Testis (tissue), 3 donors: ENCODE data around the gene ZDHHC16. TPM values are rescaled to one million over a fixed set of nuclear protein-coding genes. Genes with fewer than 3 reads are reported as not detected.

ENCODE experiments used
- DNase-seq: peaks from one replicate; pipeline ENCODE4 v3.0.0-alpha.2; 2019
- H3K27ac ChIP-seq, 2 donors: fragments of 200-600 bp; sonication (generic); one replicate each; pipeline ENCODE4 v1.5.1; 2019
- H3K27me3 ChIP-seq: fragments of 200-600 bp; sonication (generic); one replicate; pipeline ENCODE4 v1.5.1; 2019
- H3K36me3 ChIP-seq: fragments of 200-600 bp; sonication (generic); one replicate; pipeline ENCODE4 v1.5.1; 2017; ENCODE audit warnings: low read depth; ENCODE audit errors: missing control alignments
- H3K4me1 ChIP-seq: fragments of 200-600 bp; sonication (generic); one replicate; pipeline ENCODE4 v1.5.1; 2019
- H3K4me3 ChIP-seq, 2 donors: fragments of 200-600 bp; sonication (generic); one replicate each; pipeline ENCODE4 v1.5.1; 2017 to 2019
- H3K9me3 ChIP-seq: fragments of 200-600 bp; sonication (generic); one replicate; pipeline ENCODE4 v1.5.1; 2017
- CTCF ChIP-seq, 3 experiments: fragments of 450-650 bp in 2 of 3; fragments of 200-600 bp in 1 of 3; sonication (generic) in 1 of 3; IDR thresholded peaks; one replicate each; pipeline ENCODE4 v1.5.1; 2016 to 2019; ENCODE audit warnings: antibody characterized with exemption in 3 of 3, mild to moderate bottlenecking in 2 of 3, moderate library complexity in 1 of 3
- POLR2A ChIP-seq: fragments of 450-650 bp; IDR thresholded peaks from one replicate; pipeline ENCODE4 v1.6.1; 2017; ENCODE audit warnings: antibody characterized with exemption, mild to moderate bottlenecking, moderate library complexity
- WGBS, 2 donors: methylation state at CpG; one replicate each; pipeline ENCODE4 v1.1.5; 2018; 5-methylcytosine and 5-hydroxymethylcytosine counted together
- intact Hi-C: fragments of 100-400 bp; cut with DNase I; formaldehyde crosslinking; loops from one replicate; pipeline ENCODE4 v1.15.1; 2023; ENCODE audit warnings: low total_unique reads
- polyA plus RNA-seq: library from polyadenylated mRNA; stranded (reverse); fragments of 350-450 nt; fragmentation: Illumina TruSeq; extraction: RNeasy Lipid Tissue Mini Kit (QIAGEN cat#74804); gene quantifications from one replicate; pipeline ENCODE4 v1.2.3, GENCODE V29; 2014; ENCODE audit warnings: low read depth, low replicate concordance; ENCODE audit not compliant: insufficient read depth
- total RNA-seq, 2 donors: library from RNA; depleted of rRNA; stranded (reverse); fragments of >200 nt; gene quantifications; one replicate each; pipeline ENCODE4 v1.2.3, GENCODE V29; 2016

ZDHHC16 gene
- total and polyA plus RNA-seq, 3 donors from 2014 or later: 40.5 to 58.0 (median 42.8) TPM

- Histone ChIP-seq H3K36me3 (peaks cover 1% of the 10 kb centered on the region), H3K27me3 (no peaks in the 10 kb centered on the region), H3K9me3 (no peaks in the 10 kb centered on the region), H3K27ac (no peak overlapping the region), H3K4me1 (peaks cover 4% of the 10 kb centered on the region), H3K4me3 (no peak overlapping the region)
- TF ChIP-seq POLR2A: no peak
- TF ChIP-seq CTCF (IDR thresholded peaks at IDR 0.05): no peak
- WGBS, 2 donors: 92 to 94% methylated on average over 1 of the region's 1 CpG
- no peak for DNase-seq
- intact Hi-C loops: no loop called here
These were observed 36.4 kb downstream of the ZDHHC16 start for GRCh38 chr10:97482381-97482780.

DNA sequence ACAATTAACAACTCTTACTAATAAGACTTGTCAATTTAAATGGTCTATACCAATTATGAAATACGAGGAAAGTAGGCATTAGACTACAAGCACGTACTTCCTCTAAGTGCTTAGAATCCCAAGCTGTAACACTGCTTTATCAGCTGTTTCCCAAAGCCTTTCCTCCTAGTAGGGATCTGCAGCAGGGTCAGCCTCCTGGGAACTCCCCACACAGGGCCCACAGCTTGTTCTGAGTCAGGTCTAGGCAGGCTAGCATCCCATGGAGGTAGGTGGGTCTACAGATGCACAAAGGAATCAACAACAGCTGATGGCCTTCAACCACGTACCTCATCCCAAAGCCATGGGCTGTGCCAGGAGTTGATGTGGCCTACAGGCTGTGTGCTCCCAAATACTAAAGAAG is 37.5 kb downstream of the ZDHHC16 start:
- DNase-seq: no peak
- H3K27ac ChIP-seq: peak overlapping the region in 1 of 2 donors; percentile 30
- no peak overlapping the region for H3K4me3 ChIP-seq
- no peaks in the 10 kb centered on the region for H3K9me3 ChIP-seq
- H3K36me3 ChIP-seq: no peaks in the 10 kb centered on the region
- H3K27me3 ChIP-seq: no peaks in the 10 kb centered on the region
- no peaks in the 10 kb centered on the region for H3K4me1 ChIP-seq
- intact Hi-C loops: no loop called here
- TF ChIP-seq POLR2A (no peak), CTCF (IDR thresholded peaks at IDR 0.05) (no peak)
- 25 to 56% methylated on average over 3 of the region's 3 CpGs for WGBS, 2 donors

- no peak overlapping the region for H3K4me3 ChIP-seq
- intact Hi-C loops: no loop called here
- no peaks in the 10 kb centered on the region for H3K4me1 ChIP-seq
- no peaks in the 10 kb centered on the region for H3K9me3 ChIP-seq
- TF ChIP-seq POLR2A (no peak), CTCF (IDR thresholded peaks at IDR 0.05) (no peak)
- no peaks in the 10 kb centered on the region for H3K36me3 ChIP-seq
- H3K27ac ChIP-seq: no peak overlapping the region
- no peak for DNase-seq
- no peaks in the 10 kb centered on the region for H3K27me3 ChIP-seq
- 60 to 75% methylated on average over 1 of the region's 1 CpG for WGBS, 2 donors
These were observed 37.9 kb downstream of the ZDHHC16 start for GRCh38 chr10:97483921-97484320.

DNA sequence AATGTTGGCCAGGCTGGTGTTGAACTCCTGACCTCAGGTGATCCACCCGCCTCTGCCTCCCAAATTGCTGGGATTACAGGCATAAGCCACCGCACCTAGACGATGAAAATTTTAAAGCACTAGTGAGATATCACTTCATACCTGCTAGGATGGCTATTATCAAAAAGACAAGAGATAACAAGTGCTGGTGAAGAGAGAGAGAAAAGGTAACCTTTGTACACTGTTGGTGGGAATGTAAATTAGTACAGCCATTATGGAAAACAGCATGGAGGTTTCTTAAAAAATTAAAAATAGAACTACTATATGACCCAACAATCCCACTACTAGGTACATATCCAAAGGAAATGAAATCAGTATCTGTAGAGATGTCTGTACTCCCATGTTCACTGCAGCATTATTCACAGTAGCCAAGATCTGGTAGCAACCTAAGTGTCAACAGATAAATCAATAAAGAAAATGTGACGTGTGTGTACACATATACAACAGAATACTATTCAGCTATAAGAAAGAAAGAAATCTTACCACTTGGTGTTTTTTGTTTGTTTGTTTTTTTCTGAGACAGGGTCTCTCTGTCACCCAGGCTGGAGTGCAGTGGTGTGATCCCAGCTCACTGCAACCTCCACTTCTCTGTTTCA is 39.8 kb downstream of the ZDHHC16 start:
- Histone ChIP-seq H3K27me3 (no peaks in the 10 kb centered on the region), H3K4me3 (no peak overlapping the region), H3K36me3 (no peaks in the 10 kb centered on the region), H3K9me3 (no peaks in the 10 kb centered on the region), H3K4me1 (peaks cover 9% of the 10 kb centered on the region), H3K27ac (no peak overlapping the region)
- DNase-seq: no peak
- no peak for TF ChIP-seq POLR2A
- intact Hi-C loops: no loop called here
- 87 to 88% methylated on average over 4 of the region's 4 CpGs for WGBS, 2 donors

GRCh38 chr10:97490592-97490991 is 44.6 kb downstream of the ZDHHC16 start:
- 58 to 62% methylated on average over 2 of the region's 2 CpGs for WGBS, 2 donors
- H3K27ac ChIP-seq: no peak overlapping the region
- TF ChIP-seq POLR2A (no peak), CTCF (IDR thresholded peaks at IDR 0.05) (no peak)
- H3K27me3 ChIP-seq: no peaks in the 10 kb centered on the region
- no peaks in the 10 kb centered on the region for H3K36me3 ChIP-seq
- intact Hi-C loops: no loop called here
- no peak for DNase-seq
- H3K9me3 ChIP-seq: no peaks in the 10 kb centered on the region
- H3K4me3 ChIP-seq: no peak overlapping the region
- peaks cover 35% of the 10 kb centered on the region for H3K4me1 ChIP-seq
